Measurements from ENCODE around the gene SLCO1B1.

DNA sequence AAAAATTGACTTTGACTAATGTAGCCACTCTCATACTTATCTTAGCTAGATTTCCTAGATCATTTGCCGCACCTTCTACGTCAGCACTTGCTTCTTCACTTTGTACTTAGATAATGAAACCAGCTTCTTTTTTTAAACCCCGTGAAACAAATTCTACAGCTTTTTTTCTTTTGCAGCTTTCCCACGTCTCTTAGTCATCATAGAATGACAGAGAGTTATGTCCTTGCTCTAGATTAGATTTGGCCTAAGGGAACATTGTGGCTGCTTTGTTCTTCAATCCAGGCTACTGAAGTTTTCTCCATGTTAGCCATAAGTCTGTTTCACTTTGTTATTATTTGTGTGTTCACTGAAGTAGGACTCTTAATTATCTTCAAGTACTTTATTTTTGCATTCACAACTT lies 108.9 kb downstream of the SLCO1B1 start:
- TF ChIP-seq CTCF (IDR thresholded peaks at IDR 0.05) (no peak), POLR2A (IDR thresholded peaks at IDR 0.05) (no peak)
